ENCODE results near the gene DOCK3. TPM values are rescaled to one million over a fixed set of nuclear protein-coding genes. Genes with fewer than 3 reads are reported as not detected.

The DOCK3 gene
- total and polyA plus RNA-seq, 10 of the 15 experiments (the other 5 are each of a cell fraction or from before 2014, with no cell fraction given), result 0.02 to 0.52 (median 0.04) TPM; not detected in 5

DNA sequence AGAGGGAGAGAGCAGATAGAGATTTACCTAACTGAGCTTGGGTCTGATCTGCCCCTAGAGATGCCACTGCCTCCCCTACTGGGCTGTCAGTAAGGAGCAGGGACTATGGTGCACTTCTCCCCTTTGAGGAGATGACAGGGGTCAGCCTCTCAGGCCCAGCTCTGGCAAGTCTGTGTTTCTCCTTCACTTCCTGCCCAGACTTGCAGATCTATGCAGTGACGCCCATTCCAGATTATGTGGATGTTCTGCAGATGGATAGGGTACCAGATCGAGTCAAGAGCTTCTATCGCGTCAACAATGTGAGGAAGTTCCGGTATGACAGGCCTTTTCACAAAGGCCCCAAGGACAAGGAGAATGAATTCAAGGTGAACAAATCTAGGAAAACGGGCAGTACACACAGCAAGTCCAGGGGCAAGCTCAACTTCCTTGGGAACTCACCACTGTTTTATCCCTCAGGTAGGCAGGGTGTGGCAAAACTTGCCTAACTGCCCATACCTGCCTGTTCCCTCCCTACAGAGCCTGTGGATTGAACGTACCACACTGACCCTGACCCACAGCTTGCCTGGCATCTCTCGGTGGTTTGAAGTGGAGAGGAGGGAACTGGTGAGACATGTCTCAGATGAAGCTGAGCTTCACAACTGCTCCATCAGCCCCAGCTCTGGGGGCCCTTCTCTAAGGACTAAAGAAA, 681.3 kb downstream of the DOCK3 start:
- RAD21 ChIA-PET (ENCODE audit: unreplicated experiment), result no interaction called here
- FAIRE-seq (no peak), ATAC-seq (no peak), DNase-seq (ENCODE audit: low read depth, low spot score) (no peak)
- no peak overlapping the region for H3K4me3 ChIP-seq
- H2AFZ ChIP-seq (ENCODE audit: control insufficient read depth, low read depth, low read length), result no peak overlapping the region
- H3K36me3 ChIP-seq (ENCODE audit: control insufficient read depth in 2 of 2, insufficient read depth in 2 of 2, low read length in 1 of 2), result no peaks in the 10 kb centered on the region
- in situ Hi-C loops (cut with MboI), result no loop called here
- CTCF ChIA-PET, result no interaction called here
- TF ChIP-seq BHLHE40 (IDR thresholded peaks at IDR 0.05; ENCODE audit: borderline replicate concordance in 1 of 2, low read depth in 2 of 2, low read length in 1 of 2), result no peak
- TF ChIP-seq SMAD5 (IDR thresholded peaks at IDR 0.05; ENCODE audit: low read depth), result no peak
- no peak for TF ChIP-seq SUZ12 (IDR thresholded peaks at IDR 0.05; ENCODE audit: unreplicated experiment)
- TF ChIP-seq, protein P1, sequence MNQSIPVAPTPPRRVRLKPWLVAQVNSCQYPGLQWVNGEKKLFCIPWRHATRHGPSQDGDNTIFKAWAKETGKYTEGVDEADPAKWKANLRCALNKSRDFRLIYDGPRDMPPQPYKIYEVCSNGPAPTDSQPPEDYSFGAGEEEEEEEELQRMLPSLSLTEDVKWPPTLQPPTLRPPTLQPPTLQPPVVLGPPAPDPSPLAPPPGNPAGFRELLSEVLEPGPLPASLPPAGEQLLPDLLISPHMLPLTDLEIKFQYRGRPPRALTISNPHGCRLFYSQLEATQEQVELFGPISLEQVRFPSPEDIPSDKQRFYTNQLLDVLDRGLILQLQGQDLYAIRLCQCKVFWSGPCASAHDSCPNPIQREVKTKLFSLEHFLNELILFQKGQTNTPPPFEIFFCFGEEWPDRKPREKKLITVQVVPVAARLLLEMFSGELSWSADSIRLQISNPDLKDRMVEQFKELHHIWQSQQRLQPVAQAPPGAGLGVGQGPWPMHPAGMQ (IDR thresholded peaks at IDR 0.05; ENCODE audit: borderline replicate concordance), result no peak
- TF ChIP-seq, protein P2, sequence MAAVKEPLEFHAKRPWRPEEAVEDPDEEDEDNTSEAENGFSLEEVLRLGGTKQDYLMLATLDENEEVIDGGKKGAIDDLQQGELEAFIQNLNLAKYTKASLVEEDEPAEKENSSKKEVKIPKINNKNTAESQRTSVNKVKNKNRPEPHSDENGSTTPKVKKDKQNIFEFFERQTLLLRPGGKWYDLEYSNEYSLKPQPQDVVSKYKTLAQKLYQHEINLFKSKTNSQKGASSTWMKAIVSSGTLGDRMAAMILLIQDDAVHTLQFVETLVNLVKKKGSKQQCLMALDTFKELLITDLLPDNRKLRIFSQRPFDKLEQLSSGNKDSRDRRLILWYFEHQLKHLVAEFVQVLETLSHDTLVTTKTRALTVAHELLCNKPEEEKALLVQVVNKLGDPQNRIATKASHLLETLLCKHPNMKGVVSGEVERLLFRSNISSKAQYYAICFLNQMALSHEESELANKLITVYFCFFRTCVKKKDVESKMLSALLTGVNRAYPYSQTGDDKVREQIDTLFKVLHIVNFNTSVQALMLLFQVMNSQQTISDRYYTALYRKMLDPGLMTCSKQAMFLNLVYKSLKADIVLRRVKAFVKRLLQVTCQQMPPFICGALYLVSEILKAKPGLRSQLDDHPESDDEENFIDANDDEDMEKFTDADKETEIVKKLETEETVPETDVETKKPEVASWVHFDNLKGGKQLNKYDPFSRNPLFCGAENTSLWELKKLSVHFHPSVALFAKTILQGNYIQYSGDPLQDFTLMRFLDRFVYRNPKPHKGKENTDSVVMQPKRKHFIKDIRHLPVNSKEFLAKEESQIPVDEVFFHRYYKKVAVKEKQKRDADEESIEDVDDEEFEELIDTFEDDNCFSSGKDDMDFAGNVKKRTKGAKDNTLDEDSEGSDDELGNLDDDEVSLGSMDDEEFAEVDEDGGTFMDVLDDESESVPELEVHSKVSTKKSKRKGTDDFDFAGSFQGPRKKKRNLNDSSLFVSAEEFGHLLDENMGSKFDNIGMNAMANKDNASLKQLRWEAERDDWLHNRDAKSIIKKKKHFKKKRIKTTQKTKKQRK (IDR thresholded peaks at IDR 0.05; ENCODE audit: low read depth, low read length), result no peak
- TF ChIP-seq IRF4 (IDR thresholded peaks at IDR 0.05; ENCODE audit: low read depth, low read length), result no peak
- no peak for TF ChIP-seq MYB (IDR thresholded peaks at IDR 0.05; ENCODE audit: borderline replicate concordance, low read depth, low read length)
- SMC1A ChIA-PET (ENCODE audit: uncharacterized antibody, unreplicated experiment), result no interaction called here
- POLR2A ChIA-PET, result no interaction called here
- no TSS peak for BruUV-seq (replicated peaks)
- no peak overlapping the region for H3K27ac ChIP-seq (ENCODE audit: control insufficient read depth, insufficient read depth)
- no peaks in the 10 kb centered on the region for H3K79me2 ChIP-seq (ENCODE audit: control insufficient read depth, insufficient read depth, low read length)
- no peak overlapping the region for H3K4me2 ChIP-seq (ENCODE audit: control insufficient read depth, insufficient read depth)
- H3K4me1 ChIP-seq (ENCODE audit: control insufficient read depth, insufficient read depth, low read length), result no peaks in the 10 kb centered on the region
- 47% methylated on average over 8 of the region's 8 CpGs for WGBS (ENCODE audit: insufficient coverage, insufficient replicate concordance, low lambda C conversion rate, missing lambda C conversion rate)
- no peaks in the 10 kb centered on the region for H3K9me3 ChIP-seq (replicated peaks; ENCODE audit: control insufficient read depth, insufficient read depth, low read length)
- H3K9ac ChIP-seq (ENCODE audit: control insufficient read depth, insufficient read depth, low read length), result no peak overlapping the region
- intact Hi-C loops (cut with micrococcal nuclease; ENCODE audit: unreplicated experiment), result no loop called here
- peaks cover 0 to 2% of the 10 kb centered on the region in 2 experiments; a peak in 1 of 4 replicates for H3K27me3 ChIP-seq (replicated peaks in 1 of 2; ENCODE audit: control insufficient read depth in 2 of 2, insufficient read depth in 2 of 2, low read length in 1 of 2)
- no peaks in the 10 kb centered on the region for H4K20me1 ChIP-seq (ENCODE audit: control insufficient read depth, insufficient read depth)
